Kidney (tissue), 14 donors: ENCODE measurements around the gene FAM78A. TPM values are rescaled to one million over a fixed set of nuclear protein-coding genes. Genes with fewer than 3 reads are reported as not detected.

Source experiments
- DNase-seq, 5 donors: peaks; one replicate each; pipeline ENCODE4 v3.0.0-alpha.2; 2013 to 2020
- FAIRE-seq: peaks from 2 replicates; lab custom pipeline; 2012; peaks lifted over from hg19 to GRCh38; lab: Jason Lieb, UNC
- H3K27ac ChIP-seq, 2 donors: one replicate each; pipeline ENCODE4 v1.7.0; 2013; ENCODE audit warnings: low read depth in 2 of 2, low read length in 2 of 2, inconsistent platforms in 1 of 2
- H3K27me3 ChIP-seq: one replicate; pipeline ENCODE4 v1.7.1; 2013; ENCODE audit warnings: low read length, inconsistent platforms; ENCODE audit not compliant: control insufficient read depth, insufficient read depth
- H3K36me3 ChIP-seq, 3 donors: one replicate each; pipeline versions ENCODE4 v1.7.0 to v1.7.1; 2013; ENCODE audit warnings: low read length in 3 of 3, control low read depth in 1 of 3, inconsistent platforms in 1 of 3; ENCODE audit not compliant: insufficient read depth in 3 of 3, control insufficient read depth in 2 of 3
- H3K4me1 ChIP-seq, 3 donors: one replicate each; pipeline versions ENCODE4 v1.7.0 to v1.7.1; 2013; ENCODE audit warnings: low read length in 3 of 3, inconsistent platforms in 1 of 3, low read depth in 1 of 3; ENCODE audit not compliant: control insufficient read depth in 2 of 3, insufficient read depth in 2 of 3
- H3K4me3 ChIP-seq, 3 donors: one replicate each; pipeline versions ENCODE4 v1.7.0 to v1.8.1; 2013; ENCODE audit warnings: low read length in 3 of 3, control low read depth in 1 of 3, inconsistent platforms in 1 of 3
- H3K9ac ChIP-seq, 3 donors: one replicate each; pipeline versions ENCODE4 v1.7.0 to v1.7.1; 2013; ENCODE audit warnings: low read length in 3 of 3, control low read depth in 1 of 3, inconsistent platforms in 1 of 3
- H3K9me3 ChIP-seq, 3 donors: one replicate each; pipeline versions ENCODE4 v1.7.0 to v1.7.1; 2013; ENCODE audit warnings: low read length in 3 of 3, control low read depth in 1 of 3, inconsistent platforms in 1 of 3; ENCODE audit not compliant: control insufficient read depth in 2 of 3, insufficient read depth in 1 of 3
- intact Hi-C: fragments of 100-400 bp; cut with DNase I; formaldehyde crosslinking; loops from one replicate; pipeline ENCODE4 v1.11.1; 2022
- polyA plus RNA-seq: library from polyadenylated mRNA; stranded (reverse); fragments of 350-450 nt; fragmentation: Illumina TruSeq; extraction: RNeasy Lipid Tissue Mini Kit (QIAGEN cat#74804); gene quantifications from one replicate; pipeline ENCODE4 v1.2.3, GENCODE V29; 2014; ENCODE audit warnings: low read depth, low replicate concordance; ENCODE audit not compliant: insufficient read depth
- total RNA-seq: library from RNA; stranded (reverse); fragmentation: NEBNext Ultra II Directional; extraction: Animal tissue kit (Norgen Biotek cat#: 25700); gene quantifications from one replicate; pipeline ENCODE4 v1.2.1, GENCODE V29; 2021
- TF ChIP-seq, protein P1 (sequence below): IDR thresholded peaks from 3 replicates; pipeline ENCODE4 v1.5.1; 2012; ENCODE audit warnings: mild to moderate bottlenecking, moderate library complexity, borderline replicate concordance; ENCODE audit not compliant: insufficient read depth; ENCODE audit errors: extremely low read depth
- donor health status: control.
- donor health status: control.
- donor health status: control.
- donor health status: control.
- donor health status: control.
- donor health status: DM: yes; HTN: yes; CAD: no.
- donor health status: Normal renal cell carcinoma (clear cell type).

FAM78A gene
- total and polyA plus RNA-seq, 2 donors from 2014 or later, result 1.6 to 6.1 TPM

DNA sequence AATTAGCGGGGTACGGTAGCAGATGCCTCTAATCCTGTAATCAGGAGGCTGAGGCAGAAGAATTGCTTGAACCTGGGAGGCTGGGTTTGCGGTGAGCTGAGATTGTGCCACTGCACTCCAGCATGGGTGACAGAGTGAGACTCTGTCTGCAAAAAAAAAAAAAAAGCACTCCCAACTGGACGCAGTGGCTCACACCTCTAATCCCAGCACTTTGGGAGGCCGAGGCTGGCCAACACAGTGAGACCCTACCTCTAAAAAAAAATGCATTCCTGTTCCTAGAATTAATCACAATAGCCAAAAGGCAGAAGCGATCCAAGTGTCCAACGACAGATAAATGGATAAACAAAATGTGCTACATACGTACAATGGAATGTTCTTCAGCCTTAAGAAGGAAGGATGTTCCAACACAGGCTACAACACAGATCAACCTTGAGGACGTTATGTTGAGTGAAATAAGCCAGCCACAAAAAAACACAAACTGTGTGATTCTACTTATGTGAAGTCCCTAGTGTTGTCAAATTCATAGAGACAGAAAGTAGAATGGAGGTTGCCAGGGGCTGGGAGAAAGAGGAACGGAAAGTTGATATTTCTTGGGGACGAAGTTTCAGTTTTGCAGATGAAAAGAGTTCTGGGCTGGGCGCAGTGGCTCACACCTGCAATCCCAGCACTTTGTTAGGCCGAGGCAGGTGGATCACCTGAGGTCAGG lies 13.8 kb downstream of the FAM78A start:
- Histone ChIP-seq H3K27ac (no peak overlapping the region), H3K4me3 (no peak overlapping the region), H3K9me3 (no peaks in the 10 kb centered on the region), H3K36me3 (no peaks in the 10 kb centered on the region), H3K9ac (no peak overlapping the region), H3K4me1 (peaks cover 0 to 7% (median 0%) of the 10 kb centered on the region in 3 donors), H3K27me3 (no peaks in the 10 kb centered on the region)
- DNase-seq (no peak), FAIRE-seq (no peak)
- intact Hi-C loops, result no loop called here
- TF ChIP-seq, protein P1, sequence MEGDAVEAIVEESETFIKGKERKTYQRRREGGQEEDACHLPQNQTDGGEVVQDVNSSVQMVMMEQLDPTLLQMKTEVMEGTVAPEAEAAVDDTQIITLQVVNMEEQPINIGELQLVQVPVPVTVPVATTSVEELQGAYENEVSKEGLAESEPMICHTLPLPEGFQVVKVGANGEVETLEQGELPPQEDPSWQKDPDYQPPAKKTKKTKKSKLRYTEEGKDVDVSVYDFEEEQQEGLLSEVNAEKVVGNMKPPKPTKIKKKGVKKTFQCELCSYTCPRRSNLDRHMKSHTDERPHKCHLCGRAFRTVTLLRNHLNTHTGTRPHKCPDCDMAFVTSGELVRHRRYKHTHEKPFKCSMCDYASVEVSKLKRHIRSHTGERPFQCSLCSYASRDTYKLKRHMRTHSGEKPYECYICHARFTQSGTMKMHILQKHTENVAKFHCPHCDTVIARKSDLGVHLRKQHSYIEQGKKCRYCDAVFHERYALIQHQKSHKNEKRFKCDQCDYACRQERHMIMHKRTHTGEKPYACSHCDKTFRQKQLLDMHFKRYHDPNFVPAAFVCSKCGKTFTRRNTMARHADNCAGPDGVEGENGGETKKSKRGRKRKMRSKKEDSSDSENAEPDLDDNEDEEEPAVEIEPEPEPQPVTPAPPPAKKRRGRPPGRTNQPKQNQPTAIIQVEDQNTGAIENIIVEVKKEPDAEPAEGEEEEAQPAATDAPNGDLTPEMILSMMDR, result no peak

DNA sequence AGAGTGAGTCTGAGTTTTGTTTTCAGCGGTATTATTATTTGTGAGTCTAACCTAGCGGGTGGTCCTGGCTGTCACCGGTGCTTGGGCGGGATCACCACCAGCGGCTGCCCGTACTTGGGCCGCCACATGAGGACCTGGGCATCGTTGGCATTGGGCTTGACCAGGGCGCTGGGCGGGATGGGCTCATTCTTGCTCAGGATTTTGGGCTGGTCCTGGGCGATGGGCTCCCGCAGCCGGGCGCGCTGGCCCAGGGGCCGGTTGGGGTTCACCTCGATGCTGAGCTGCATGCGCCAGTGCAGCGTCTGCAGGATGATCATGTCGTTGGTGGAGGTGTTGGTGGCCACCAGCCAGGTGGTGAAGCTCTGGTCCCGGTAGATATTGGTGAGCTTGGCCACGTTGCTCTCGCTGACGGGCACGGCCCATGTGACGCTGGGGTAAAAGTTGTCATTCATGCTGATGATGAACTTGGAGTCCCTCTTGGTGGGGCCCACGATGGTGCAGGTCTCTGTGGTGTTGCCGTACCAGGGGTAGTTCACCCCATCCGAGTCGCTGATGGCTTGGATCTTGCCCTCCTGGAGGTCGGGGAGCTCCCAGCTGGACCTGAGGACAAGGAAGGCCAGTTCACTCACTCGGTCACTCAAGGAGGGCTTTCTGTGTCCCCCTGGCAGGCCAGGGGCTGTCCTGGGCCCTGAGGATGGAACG lies 15.4 kb downstream of the FAM78A start:
- no peak overlapping the region for H3K27ac ChIP-seq
- H3K9me3 ChIP-seq, result no peaks in the 10 kb centered on the region
- H3K27me3 ChIP-seq, result no peaks in the 10 kb centered on the region
- no peaks in the 10 kb centered on the region for H3K36me3 ChIP-seq
- no peak for FAIRE-seq
- no peak overlapping the region for H3K9ac ChIP-seq
- peaks cover 0 to 2% (median 0%) of the 10 kb centered on the region in 3 donors for H3K4me1 ChIP-seq
- TF ChIP-seq, protein P1, result no peak
- no peak overlapping the region for H3K4me3 ChIP-seq
- peak in 1 of 5 donors; percentile 41 for DNase-seq
- intact Hi-C loops, result no loop called here

DNA sequence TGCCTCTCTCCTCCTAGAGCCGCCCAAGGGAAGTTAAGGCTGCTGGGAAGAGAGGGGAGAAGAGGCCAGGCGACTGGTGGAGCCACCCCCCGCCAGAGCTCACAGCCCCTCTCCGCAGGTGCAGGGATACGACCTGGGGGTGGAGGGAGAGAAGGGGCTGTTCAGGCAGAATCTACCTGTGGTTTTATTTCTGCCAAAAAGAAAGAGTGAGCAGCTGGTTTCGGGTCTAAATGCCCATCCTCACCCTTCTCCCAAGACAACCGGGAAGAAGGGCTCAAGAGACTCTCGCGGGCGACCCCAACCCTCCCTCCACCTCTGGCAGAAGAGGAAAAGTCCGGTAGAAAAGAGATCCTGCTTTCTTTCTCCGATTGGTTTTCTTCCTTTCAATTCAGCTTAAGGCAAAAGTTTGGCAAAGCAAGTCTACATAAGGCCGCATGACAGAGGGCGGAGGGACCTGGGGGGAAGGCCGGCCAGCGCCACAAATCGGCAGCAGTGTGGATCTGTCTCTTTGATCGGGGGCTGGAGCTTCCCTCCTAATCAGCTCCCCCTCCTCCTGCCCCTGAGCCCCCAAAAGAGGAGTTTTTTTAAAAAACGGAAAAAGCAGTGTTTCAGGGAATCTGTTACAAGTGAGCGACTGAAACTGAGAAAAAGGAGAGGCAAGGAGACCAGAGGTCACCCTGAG lies 16.3 kb downstream of the FAM78A start:
- Histone ChIP-seq H3K9ac (no peak overlapping the region), H3K27ac (no peak overlapping the region), H3K4me3 (no peak overlapping the region), H3K36me3 (no peaks in the 10 kb centered on the region), H3K9me3 (no peaks in the 10 kb centered on the region), H3K4me1 (no peaks in the 10 kb centered on the region), H3K27me3 (no peaks in the 10 kb centered on the region)
- FAIRE-seq (no peak), DNase-seq (no peak)
- TF ChIP-seq, protein P1, result no peak
- intact Hi-C loops, result no loop called here
